Aorta (tissue), 5 donors: ENCODE data around the gene DCAF6. TPM values are rescaled to one million over a fixed set of nuclear protein-coding genes. Genes with fewer than 3 reads are reported as not detected.

ENCODE experiments used
- ATAC-seq: fragments of 200-7000 bp; cut with Tn5 transposase; one replicate; pipeline ENCODE4 v1.9.1; 2022; ENCODE audit warnings: moderate library complexity; ENCODE audit not compliant: low FRiP score
- DNase-seq, 2 donors: peaks; one replicate each; pipeline ENCODE4 v3.0.0-alpha.2; 2020
- H3K27ac ChIP-seq, 2 donors: one replicate each; pipeline ENCODE4 v1.5.1; 2013; ENCODE audit warnings: low read length in 2 of 2, mild to moderate bottlenecking in 2 of 2, moderate library complexity in 2 of 2, control low read depth in 1 of 2, inconsistent platforms in 1 of 2, low read depth in 1 of 2
- H3K27me3 ChIP-seq, 2 donors: one replicate each; pipeline ENCODE4 v1.6.1; 2013; ENCODE audit warnings: control low read depth in 1 of 2, low read length in 1 of 2, mild to moderate bottlenecking in 1 of 2, moderate library complexity in 1 of 2; ENCODE audit not compliant: insufficient read depth in 2 of 2, control insufficient read depth in 1 of 2
- H3K36me3 ChIP-seq, 2 donors: one replicate each; pipeline ENCODE4 v1.6.1; 2013; ENCODE audit warnings: control low read depth in 1 of 2, low read length in 1 of 2, mild to moderate bottlenecking in 1 of 2; ENCODE audit not compliant: insufficient read depth in 2 of 2, control insufficient read depth in 1 of 2
- H3K4me1 ChIP-seq, 2 donors: one replicate each; pipeline ENCODE4 v1.6.1; 2013; ENCODE audit warnings: low read length in 2 of 2, control low read depth in 1 of 2, mild to moderate bottlenecking in 1 of 2, moderate library complexity in 1 of 2; ENCODE audit not compliant: insufficient read depth in 2 of 2, control insufficient read depth in 1 of 2
- H3K4me3 ChIP-seq, 2 donors: one replicate each; pipeline ENCODE4 v1.5.1; 2013; ENCODE audit warnings: low read length in 2 of 2, control low read depth in 1 of 2, mild to moderate bottlenecking in 1 of 2
- H3K9me3 ChIP-seq: one replicate; pipeline ENCODE4 v1.6.1; 2013; ENCODE audit warnings: mild to moderate bottlenecking, low read length; ENCODE audit not compliant: control insufficient read depth
- WGBS, 2 donors: extraction: QIAGEN DNeasy Blood & Tissue Kit; methylation state at CpG; one replicate each; pipeline ENCODE4 v1.1.7; 2013; 5-methylcytosine and 5-hydroxymethylcytosine counted together
- intact Hi-C, 2 donors: fragments of 100-400 bp; cut with DNase I; formaldehyde crosslinking; loops; one replicate each; pipeline versions ENCODE4 v1.14.2 to v1.15.0; 2022
- polyA plus RNA-seq, 2 donors: library from polyadenylated mRNA; stranded (reverse); fragments of 200-250 nt; gene quantifications; one replicate each; pipeline ENCODE4 v1.2.3, GENCODE V29; 2013
- total RNA-seq, 2 donors: library from RNA; stranded (reverse); fragmentation: NEBNext Ultra II Directional; extraction: Animal tissue kit (Norgen Biotek cat#: 25700); gene quantifications; one replicate each; pipeline ENCODE4 v1.2.1, GENCODE V29; 2021
- donor health status: healthy with polysubstance abuse.
- donor health status: Bipolar disorder and iron deficiency.
- donor health status: DM: no; HTN: no; CAD: no.
- donor health status: DM: no; HTN: no; CAD: no.
- donor health status: DM: yes; HTN: yes; CAD: no.

DCAF6 gene
- total and polyA plus RNA-seq, 4 donors: 37.3 to 68.7 (median 49.4) TPM

DNA sequence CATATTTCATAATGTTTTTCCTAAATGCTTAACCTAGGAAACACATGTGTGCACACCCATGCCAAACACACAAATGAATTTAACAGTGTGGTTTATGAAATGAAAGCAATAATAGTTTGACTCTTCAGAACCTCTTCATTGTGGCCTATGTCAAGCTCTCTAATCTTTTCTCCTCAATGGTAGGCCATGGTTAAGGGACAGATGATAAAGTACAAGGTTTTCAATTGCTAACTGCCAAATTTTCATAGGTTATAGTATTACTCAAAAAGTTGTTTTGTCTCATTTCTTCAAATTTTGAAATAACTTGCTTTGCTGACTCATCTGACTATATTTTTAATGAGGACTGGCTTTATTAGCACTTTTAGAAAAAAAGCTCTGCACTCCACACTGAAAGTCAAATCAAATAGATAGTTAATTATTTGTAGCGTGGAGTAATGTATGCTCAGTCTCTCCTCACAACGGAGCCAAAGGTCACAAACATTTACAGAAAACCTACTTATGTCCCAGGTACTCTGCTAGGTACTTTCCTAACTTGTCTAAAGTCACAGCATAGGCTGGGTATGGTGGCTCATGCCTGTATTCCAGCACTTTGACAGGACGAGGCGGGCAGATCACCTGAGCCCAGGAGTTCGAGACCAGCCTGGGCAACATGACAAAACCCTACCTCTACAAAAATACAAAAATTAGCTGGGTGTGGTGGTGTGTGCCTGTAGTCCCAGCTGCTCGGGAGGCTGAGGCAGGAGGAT is 19.5 kb upstream of the DCAF6 start:
- DNase-seq: no peak
- no peaks in the 10 kb centered on the region for H3K27me3 ChIP-seq
- H3K4me3 ChIP-seq: no peak overlapping the region
- H3K4me1 ChIP-seq: no peaks in the 10 kb centered on the region
- intact Hi-C loops: no loop called here
- H3K36me3 ChIP-seq: no peaks in the 10 kb centered on the region
- no peak for ATAC-seq
- no peaks in the 10 kb centered on the region for H3K9me3 ChIP-seq
- H3K27ac ChIP-seq: no peak overlapping the region
- 95 to 96% methylated on average over 6 of the region's 6 CpGs for WGBS, 2 donors

- DNase-seq (no peak), ATAC-seq (no peak)
- H3K27me3 ChIP-seq: no peaks in the 10 kb centered on the region
- H3K36me3 ChIP-seq: no peaks in the 10 kb centered on the region
- H3K4me1 ChIP-seq: no peaks in the 10 kb centered on the region
- H3K27ac ChIP-seq: no peak overlapping the region
- no peak overlapping the region for H3K4me3 ChIP-seq
- H3K9me3 ChIP-seq: no peaks in the 10 kb centered on the region
- intact Hi-C loops: no loop called here
These were observed 14.5 kb upstream of the DCAF6 start for GRCh38 chr1:167922023-167922422.

DNA sequence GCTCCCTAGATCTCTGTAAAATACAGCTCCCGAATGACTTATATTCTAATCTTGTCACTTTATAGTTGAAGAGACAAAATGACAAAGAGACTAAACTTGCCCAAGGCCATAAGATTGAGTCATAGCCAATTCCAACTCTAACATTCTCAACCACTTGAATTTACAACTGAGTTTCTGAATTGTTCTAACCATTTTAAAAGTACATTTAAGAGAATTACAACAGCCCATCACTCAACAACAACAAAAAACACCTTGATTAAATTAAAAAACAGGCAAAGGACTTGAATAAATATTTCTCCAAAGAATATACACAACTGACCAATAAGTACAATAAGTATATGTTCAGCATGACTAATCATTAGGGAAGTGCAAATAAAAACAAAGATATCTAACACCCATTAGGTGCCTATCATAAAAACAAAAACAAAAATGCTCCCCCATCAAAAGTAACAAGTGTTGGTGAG is 13.8 kb upstream of the DCAF6 start:
- ATAC-seq (no peak), DNase-seq (no peak)
- H3K27ac ChIP-seq: no peak overlapping the region
- no peaks in the 10 kb centered on the region for H3K27me3 ChIP-seq
- 74 to 81% methylated on average over 1 of the region's 1 CpG for WGBS, 2 donors
- H3K9me3 ChIP-seq: no peaks in the 10 kb centered on the region
- no peaks in the 10 kb centered on the region for H3K4me1 ChIP-seq
- no peak overlapping the region for H3K4me3 ChIP-seq
- H3K36me3 ChIP-seq: no peaks in the 10 kb centered on the region
- intact Hi-C loops: no loop called here

DNA sequence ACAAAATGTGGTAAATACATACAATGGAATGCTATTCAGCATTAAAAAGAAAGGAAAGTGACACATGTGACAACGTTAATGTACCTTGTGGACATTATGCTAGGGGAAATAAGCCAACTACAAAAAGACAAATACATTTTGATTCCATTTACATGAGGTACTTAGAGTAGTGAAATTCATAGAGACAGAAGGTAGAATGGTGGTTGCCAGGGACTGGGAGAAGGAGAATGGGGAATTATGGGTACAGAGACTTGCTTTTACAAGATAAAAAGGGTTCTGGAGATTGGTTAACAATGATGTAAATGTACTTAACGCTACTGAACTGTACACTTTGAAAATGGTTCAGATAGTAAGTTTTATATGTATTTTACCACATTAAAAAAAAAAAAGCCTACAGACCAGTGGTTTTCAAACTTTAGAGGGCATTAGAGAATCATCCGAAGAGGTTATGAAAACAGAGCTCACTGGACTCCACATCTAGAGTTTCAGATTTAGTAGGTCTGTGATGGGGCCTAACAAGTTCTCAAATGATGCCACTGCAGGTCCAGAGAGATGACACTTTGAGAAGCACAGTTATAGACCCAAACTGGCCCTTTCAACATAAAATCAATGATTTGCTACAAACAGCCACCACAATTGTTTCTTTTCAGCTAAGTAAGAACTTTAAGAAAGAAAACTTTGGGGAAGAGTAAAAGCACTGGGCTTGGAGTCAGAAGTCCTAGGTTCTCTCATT is 13.0 kb upstream of the DCAF6 start:
- DNase-seq: no peak
- no peak overlapping the region for H3K4me3 ChIP-seq
- intact Hi-C loops: no loop called here
- no peaks in the 10 kb centered on the region for H3K27me3 ChIP-seq
- WGBS, 2 donors: 83 to 87% methylated on average over 3 of the region's 3 CpGs
- no peaks in the 10 kb centered on the region for H3K9me3 ChIP-seq
- no peak overlapping the region for H3K27ac ChIP-seq
- no peaks in the 10 kb centered on the region for H3K36me3 ChIP-seq
- no peak for ATAC-seq
- H3K4me1 ChIP-seq: no peaks in the 10 kb centered on the region

GRCh38 chr1:167924102-167924501 is 12.4 kb upstream of the DCAF6 start:
- Histone ChIP-seq H3K9me3 (no peaks in the 10 kb centered on the region), H3K27me3 (no peaks in the 10 kb centered on the region), H3K27ac (no peak overlapping the region), H3K4me3 (no peak overlapping the region), H3K36me3 (no peaks in the 10 kb centered on the region), H3K4me1 (no peaks in the 10 kb centered on the region)
- DNase-seq (no peak), ATAC-seq (no peak)
- intact Hi-C loops: no loop called here
- WGBS, 2 donors: 80 to 87% methylated on average over 2 of the region's 2 CpGs

DNA sequence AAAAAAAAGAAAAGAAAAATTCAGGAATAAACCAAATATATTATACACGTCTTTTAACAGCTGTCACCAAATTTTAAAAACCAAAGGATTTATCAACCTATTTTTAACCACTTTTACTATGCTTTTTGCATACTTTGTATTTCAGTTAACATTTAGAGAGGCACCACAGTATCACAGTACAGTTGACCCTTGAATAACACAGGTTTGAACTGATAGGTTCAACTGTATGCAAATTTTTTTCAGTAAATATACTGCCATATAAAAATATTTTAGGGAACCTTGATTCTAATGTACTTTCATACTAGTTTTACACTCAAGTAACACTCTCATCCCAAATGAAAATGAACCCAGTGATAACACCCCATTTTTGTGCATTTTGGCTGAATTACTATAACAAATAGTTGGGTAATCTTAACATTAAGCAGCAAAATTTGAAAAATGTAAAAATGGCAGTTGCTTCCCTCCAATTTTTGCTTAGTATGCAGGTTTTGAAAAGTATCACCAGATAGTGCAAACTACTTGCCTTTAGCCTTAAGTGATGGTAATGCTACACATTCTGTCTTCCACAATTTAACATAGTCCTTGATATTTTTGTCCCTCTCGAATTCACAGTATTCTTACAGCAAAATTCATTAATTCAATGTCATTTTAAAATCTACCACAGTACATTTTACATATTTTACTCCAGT is 11.8 kb upstream of the DCAF6 start:
- no peak for ATAC-seq
- no peak overlapping the region for H3K4me3 ChIP-seq
- intact Hi-C loops: no loop called here
- no peak for DNase-seq
- H3K4me1 ChIP-seq: no peaks in the 10 kb centered on the region
- no peaks in the 10 kb centered on the region for H3K9me3 ChIP-seq
- no peaks in the 10 kb centered on the region for H3K27me3 ChIP-seq
- no peaks in the 10 kb centered on the region for H3K36me3 ChIP-seq
- WGBS, 2 donors: 65 to 71% methylated on average over 2 of the region's 2 CpGs
- H3K27ac ChIP-seq: no peak overlapping the region

DNA sequence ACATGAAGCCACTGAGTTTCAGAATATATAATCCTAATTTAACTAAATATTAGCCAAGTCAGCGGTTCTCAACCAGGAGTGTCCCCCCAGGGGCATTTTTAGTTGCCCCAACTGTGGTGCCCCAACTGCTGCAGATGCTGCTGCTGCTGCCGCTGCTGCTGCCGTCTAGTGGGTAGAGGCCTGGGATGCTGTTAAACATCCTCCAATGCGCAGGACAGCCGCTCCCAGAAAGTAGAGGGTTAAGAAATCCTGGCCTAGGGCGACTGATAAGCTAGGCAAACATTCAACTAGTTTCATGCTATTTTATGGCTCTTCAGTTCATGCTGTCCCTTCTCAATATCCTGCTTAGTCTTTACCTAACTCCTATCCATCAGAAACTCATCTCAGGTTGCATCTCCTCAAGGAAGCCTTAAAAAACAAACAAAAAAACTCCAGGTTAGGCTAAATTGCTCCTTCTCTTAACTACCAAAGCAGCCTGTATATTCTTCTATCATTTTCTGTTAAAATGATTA is 9.9 kb upstream of the DCAF6 start:
- ATAC-seq: no peak

GRCh38 chr1:167927046-167927754 is 9.3 kb upstream of the DCAF6 start:
- H3K4me3 ChIP-seq: no peak overlapping the region
- H3K4me1 ChIP-seq: no peaks in the 10 kb centered on the region
- H3K36me3 ChIP-seq: no peaks in the 10 kb centered on the region
- ATAC-seq (no peak), DNase-seq (no peak)
- H3K27me3 ChIP-seq: no peaks in the 10 kb centered on the region
- WGBS, 2 donors: 87 to 90% methylated on average over 4 of the region's 4 CpGs
- intact Hi-C loops: no loop called here
- H3K9me3 ChIP-seq: no peaks in the 10 kb centered on the region
- H3K27ac ChIP-seq: no peak overlapping the region

More for the DNA sequence above, 9.9 kb upstream of the DCAF6 start:
- Histone ChIP-seq H3K27ac (no peak overlapping the region), H3K36me3 (no peaks in the 10 kb centered on the region), H3K27me3 (no peaks in the 10 kb centered on the region), H3K4me3 (no peak overlapping the region), H3K9me3 (no peaks in the 10 kb centered on the region), H3K4me1 (no peaks in the 10 kb centered on the region)
- no peak for DNase-seq
- intact Hi-C loops: no loop called here
- WGBS, 2 donors: 80 to 83% methylated on average over 6 of the region's 6 CpGs
